Effector memory CD8-positive, alpha-beta T cell (primary cell): ENCODE measurements around the gene NUTF2.
"Not testable (repeated sequence)": the region's sequence is repeated elsewhere in the genome, so short reads cannot be mapped to it uniquely, and the experiment has no call there.

Experiments
- ATAC-seq: fragments of 150-1000 bp; cut with Tn5 transposase; replicated peaks from 2 replicates; pipeline ENCODE4 v1.10.0; 2021; ENCODE audit warnings: mild to moderate bottlenecking, moderate library complexity
- DNase-seq, 3 experiments: peaks; one replicate each; pipeline ENCODE4 v3.0.0; 2021
- H3K27ac Mint-ChIP-seq, 2 donors: one replicate each; pipeline ENCODE4 v1.8.0; 2022; ENCODE audit warnings: mild to moderate bottlenecking in 2 of 2, mixed read lengths in 2 of 2, moderate library complexity in 2 of 2
- H3K27me3 Mint-ChIP-seq, 2 donors: one replicate each; pipeline ENCODE4 v1.8.0; 2022; ENCODE audit warnings: mixed read lengths in 2 of 2
- H3K36me3 Mint-ChIP-seq: one replicate; pipeline ENCODE4 v1.8.0; 2022; ENCODE audit warnings: mild to moderate bottlenecking, moderate library complexity, mixed read lengths; ENCODE audit not compliant: insufficient read depth
- H3K4me1 Mint-ChIP-seq, 2 donors: one replicate each; pipeline ENCODE4 v1.8.0; 2022; ENCODE audit warnings: low read depth in 2 of 2, mixed read lengths in 2 of 2
- H3K4me3 Mint-ChIP-seq, 2 donors: one replicate each; pipeline ENCODE4 v1.8.0; 2022; ENCODE audit warnings: mild to moderate bottlenecking in 2 of 2, mixed read lengths in 2 of 2, moderate library complexity in 2 of 2
- H3K9me3 Mint-ChIP-seq, 2 donors: one replicate each; pipeline ENCODE4 v1.8.0; 2022; ENCODE audit warnings: mixed read lengths in 2 of 2

Gene NUTF2

DNA sequence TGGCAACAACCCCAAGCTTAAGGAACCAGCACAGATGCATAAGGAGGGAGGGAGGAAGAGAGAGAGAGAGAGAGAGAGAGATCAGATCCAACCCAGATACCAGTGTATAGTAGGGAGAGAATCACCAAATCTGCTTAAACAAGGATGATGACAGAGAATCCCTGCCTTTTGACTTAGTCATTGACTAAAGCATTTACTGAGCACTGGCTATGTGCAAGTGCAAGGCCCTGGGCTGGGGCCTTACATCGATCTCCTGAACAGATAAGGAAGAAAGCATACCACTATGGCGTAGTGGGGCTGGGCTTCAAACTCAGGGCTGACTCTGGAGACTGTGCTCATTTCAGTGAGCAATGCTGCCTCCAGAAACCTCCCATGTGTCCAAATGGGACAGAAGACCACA, 24.2 kb upstream of the NUTF2 start:
- no peaks in the 10 kb centered on the region for H3K27me3 Mint-ChIP-seq
- ATAC-seq (no peak), DNase-seq (no peak)
- no peak overlapping the region for H3K4me3 Mint-ChIP-seq
- no peaks in the 10 kb centered on the region for H3K9me3 Mint-ChIP-seq
- H3K4me1 Mint-ChIP-seq: no peaks in the 10 kb centered on the region
- H3K36me3 Mint-ChIP-seq: no peaks in the 10 kb centered on the region
- H3K27ac Mint-ChIP-seq: no peak overlapping the region

DNA sequence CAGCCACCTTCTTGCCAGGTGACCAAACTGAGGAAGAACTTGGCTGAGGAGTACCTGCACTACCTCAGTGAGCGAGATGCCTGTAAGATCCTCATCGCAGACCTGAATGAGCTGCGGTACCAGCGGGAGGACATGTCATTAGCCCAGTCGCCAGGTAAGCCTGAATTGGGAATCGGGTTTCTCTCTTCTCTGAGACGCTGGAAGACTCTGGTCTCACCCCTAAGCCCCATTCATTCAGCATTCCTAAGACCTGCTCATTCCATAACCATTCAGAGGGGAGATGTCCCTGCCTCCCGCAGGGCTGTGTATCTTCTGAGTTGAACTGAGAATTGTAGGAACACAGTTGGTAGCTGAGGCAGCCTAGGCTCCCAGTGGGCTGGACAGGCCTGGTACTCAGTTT, 21.6 kb upstream of the NUTF2 start:
- no peak for DNase-seq
- Mint-ChIP-seq H3K36me3 (peaks cover 4% of the 10 kb centered on the region), H3K9me3 (no peaks in the 10 kb centered on the region), H3K27ac (peak overlapping the region in 1 of 2 donors; percentile 52), H3K27me3 (no peaks in the 10 kb centered on the region), H3K4me3 (no peak overlapping the region), H3K4me1 (peaks cover 0 to 2% of the 10 kb centered on the region in 2 donors)
- ATAC-seq: no peak

DNA sequence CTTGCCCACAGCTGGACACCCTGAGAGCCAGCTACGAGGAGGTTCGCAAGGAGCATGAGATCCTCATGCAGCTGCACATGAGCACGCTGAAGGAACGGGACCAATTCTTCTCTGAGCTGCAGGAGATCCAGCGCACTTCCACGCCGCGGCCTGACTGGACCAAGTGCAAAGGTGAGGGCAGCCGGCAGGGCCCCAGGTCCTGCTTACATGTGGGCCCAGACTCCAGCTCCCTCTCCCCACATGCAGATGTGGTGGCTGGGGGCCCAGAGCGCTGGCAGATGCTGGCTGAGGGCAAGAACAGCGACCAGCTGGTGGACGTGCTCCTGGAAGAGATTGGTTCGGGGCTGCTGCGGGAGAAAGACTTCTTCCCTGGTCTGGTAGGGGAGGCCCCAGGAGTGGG, 20.8 kb upstream of the NUTF2 start:
- no peak for DNase-seq
- Mint-ChIP-seq H3K27me3 (no peaks in the 10 kb centered on the region), H3K9me3 (no peaks in the 10 kb centered on the region), H3K4me1 (peaks cover 0 to 2% of the 10 kb centered on the region in 2 donors), H3K4me3 (no peak overlapping the region), H3K36me3 (peaks cover 4% of the 10 kb centered on the region), H3K27ac (no peak overlapping the region)
- ATAC-seq: no peak

- peak overlapping the region; percentile 15 to 49 for H3K27ac Mint-ChIP-seq
- ATAC-seq (no peak), DNase-seq (no peak)
- peaks cover 8% of the 10 kb centered on the region for H3K36me3 Mint-ChIP-seq
- H3K4me1 Mint-ChIP-seq: peaks cover 9 to 13% of the 10 kb centered on the region in 2 donors
- H3K27me3 Mint-ChIP-seq: no peaks in the 10 kb centered on the region
- no peak overlapping the region for H3K4me3 Mint-ChIP-seq
- no peaks in the 10 kb centered on the region for H3K9me3 Mint-ChIP-seq
Measured at GRCh38 chr16:67828651-67829050, 18.1 kb upstream of the NUTF2 start.

- Mint-ChIP-seq H3K9me3 (no peaks in the 10 kb centered on the region), H3K36me3 (peaks cover 15% of the 10 kb centered on the region), H3K27ac (peak overlapping the region; percentile 91), H3K27me3 (no peaks in the 10 kb centered on the region), H3K4me1 (peaks cover 9 to 17% of the 10 kb centered on the region in 2 donors), H3K4me3 (peak overlapping the region; percentile 91 to 93)
- DNase-seq (no peak), ATAC-seq (no peak)
Measured at GRCh38 chr16:67833030-67833414, 13.7 kb upstream of the NUTF2 start.

- peak; percentile 94 to 96 (median 95) for DNase-seq
- Mint-ChIP-seq H3K4me1 (peaks cover 9 to 17% of the 10 kb centered on the region in 2 donors), H3K27ac (peak overlapping the region; percentile 91), H3K4me3 (peak overlapping the region; percentile 91 to 93), H3K9me3 (no peaks in the 10 kb centered on the region), H3K27me3 (no peaks in the 10 kb centered on the region), H3K36me3 (peaks cover 15% of the 10 kb centered on the region)
- ATAC-seq: peak; percentile 99
Measured at GRCh38 chr16:67833415-67834241, 13.1 kb upstream of the NUTF2 start.

DNA sequence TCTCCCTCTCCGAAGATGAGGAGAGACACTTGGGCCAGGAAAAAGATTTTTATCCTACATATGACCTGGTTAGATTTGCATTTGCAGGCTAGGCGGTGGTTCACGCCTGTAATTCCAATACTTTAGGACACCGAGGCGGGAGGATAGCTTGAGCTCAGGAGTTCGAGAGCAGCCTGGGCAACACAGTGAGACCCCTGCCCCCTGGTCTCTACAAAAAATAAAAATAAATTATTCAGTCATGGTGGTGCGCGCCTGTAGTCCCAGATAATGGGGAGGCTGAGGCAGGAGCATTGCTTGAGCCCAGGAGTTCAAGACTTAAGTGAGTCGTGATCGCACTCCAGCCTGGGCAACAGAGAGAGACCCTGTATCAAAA, 12.5 kb upstream of the NUTF2 start:
- Mint-ChIP-seq H3K4me3 (peak overlapping the region; percentile 91 to 93), H3K9me3 (no peaks in the 10 kb centered on the region), H3K4me1 (peaks cover 9 to 17% of the 10 kb centered on the region in 2 donors), H3K27me3 (no peaks in the 10 kb centered on the region), H3K36me3 (peaks cover 15% of the 10 kb centered on the region), H3K27ac (peak overlapping the region in 1 of 2 donors; percentile 91)
- DNase-seq (no peak), ATAC-seq (no peak)

- Mint-ChIP-seq H3K36me3 (peaks cover 16% of the 10 kb centered on the region), H3K4me1 (peaks cover 16 to 19% of the 10 kb centered on the region in 2 donors)
- ATAC-seq, H3K4me3 Mint-ChIP-seq, H3K27ac Mint-ChIP-seq, H3K27me3 Mint-ChIP-seq, H3K9me3 Mint-ChIP-seq, DNase-seq: not testable (repeated sequence)
Measured at GRCh38 chr16:67837190-67837589, 9.5 kb upstream of the NUTF2 start.

- Mint-ChIP-seq H3K4me1 (peaks cover 13 to 19% of the 10 kb centered on the region in 2 donors), H3K27ac (no peak overlapping the region), H3K36me3 (peaks cover 20% of the 10 kb centered on the region), H3K9me3 (no peaks in the 10 kb centered on the region), H3K27me3 (no peaks in the 10 kb centered on the region), H3K4me3 (no peak overlapping the region)
- ATAC-seq (no peak), DNase-seq (no peak)
Measured at GRCh38 chr16:67837811-67838210, 8.9 kb upstream of the NUTF2 start.

DNA sequence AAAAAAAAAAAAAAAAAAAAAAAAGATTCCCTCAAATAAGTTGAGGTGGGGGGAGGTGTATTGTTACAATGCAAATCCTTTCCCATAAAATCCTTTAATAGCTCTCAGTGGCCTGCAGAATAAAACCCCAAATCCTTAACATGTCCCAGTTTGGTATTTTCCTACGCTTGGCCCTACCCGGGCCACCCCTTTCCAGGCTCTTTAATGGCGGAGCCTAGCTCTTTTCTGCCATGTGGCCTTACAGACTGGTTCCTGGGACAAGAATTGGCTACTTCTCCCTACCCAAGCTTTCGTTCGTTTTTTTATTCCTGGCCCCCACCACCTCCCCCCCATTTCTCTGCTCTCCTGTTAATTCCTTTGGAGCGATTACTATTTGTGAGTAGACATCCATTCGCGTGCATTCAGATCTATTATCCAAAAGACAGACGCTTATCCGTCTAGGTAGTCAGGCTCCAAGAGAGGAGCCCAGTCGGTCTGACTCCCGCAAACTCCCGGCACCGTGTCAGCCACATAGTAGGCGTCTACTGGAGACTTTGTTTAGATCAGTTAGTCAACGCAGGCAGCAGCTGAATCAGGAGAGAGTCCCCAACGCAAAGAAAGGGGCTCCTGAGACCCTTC, 5.4 kb upstream of the NUTF2 start:
- Mint-ChIP-seq H3K4me3 (peak overlapping the region; percentile 92 to 96), H3K36me3 (peaks cover 27% of the 10 kb centered on the region), H3K27me3 (no peaks in the 10 kb centered on the region), H3K9me3 (no peaks in the 10 kb centered on the region), H3K4me1 (peaks cover 34 to 36% of the 10 kb centered on the region in 2 donors), H3K27ac (peak overlapping the region; percentile 93 to 95)
- ATAC-seq (no peak), DNase-seq (no peak)

GRCh38 chr16:67841816-67842508, 4.8 kb upstream of the NUTF2 start, which contains the start of gene THAP11:
TSS of gene THAP11 (plus strand) at chr16:67842320. CDS start at chr16:67842555, 235 bp downstream.
- H3K4me1 Mint-ChIP-seq: peaks cover 34 to 36% of the 10 kb centered on the region in 2 donors
- peak; percentile 95 to 98 (median 95) for DNase-seq
- peak within 1 kb of the TSS; percentile 92 to 96 for H3K4me3 Mint-ChIP-seq
- H3K9me3 Mint-ChIP-seq: no peaks in the 10 kb centered on the region
- no peaks in the 10 kb centered on the region for H3K27me3 Mint-ChIP-seq
- H3K36me3 Mint-ChIP-seq: peaks cover 29% of the 10 kb centered on the region
- H3K27ac Mint-ChIP-seq: peak within 1 kb of the TSS; percentile 93 to 95
- ATAC-seq: peak; percentile 55

DNA sequence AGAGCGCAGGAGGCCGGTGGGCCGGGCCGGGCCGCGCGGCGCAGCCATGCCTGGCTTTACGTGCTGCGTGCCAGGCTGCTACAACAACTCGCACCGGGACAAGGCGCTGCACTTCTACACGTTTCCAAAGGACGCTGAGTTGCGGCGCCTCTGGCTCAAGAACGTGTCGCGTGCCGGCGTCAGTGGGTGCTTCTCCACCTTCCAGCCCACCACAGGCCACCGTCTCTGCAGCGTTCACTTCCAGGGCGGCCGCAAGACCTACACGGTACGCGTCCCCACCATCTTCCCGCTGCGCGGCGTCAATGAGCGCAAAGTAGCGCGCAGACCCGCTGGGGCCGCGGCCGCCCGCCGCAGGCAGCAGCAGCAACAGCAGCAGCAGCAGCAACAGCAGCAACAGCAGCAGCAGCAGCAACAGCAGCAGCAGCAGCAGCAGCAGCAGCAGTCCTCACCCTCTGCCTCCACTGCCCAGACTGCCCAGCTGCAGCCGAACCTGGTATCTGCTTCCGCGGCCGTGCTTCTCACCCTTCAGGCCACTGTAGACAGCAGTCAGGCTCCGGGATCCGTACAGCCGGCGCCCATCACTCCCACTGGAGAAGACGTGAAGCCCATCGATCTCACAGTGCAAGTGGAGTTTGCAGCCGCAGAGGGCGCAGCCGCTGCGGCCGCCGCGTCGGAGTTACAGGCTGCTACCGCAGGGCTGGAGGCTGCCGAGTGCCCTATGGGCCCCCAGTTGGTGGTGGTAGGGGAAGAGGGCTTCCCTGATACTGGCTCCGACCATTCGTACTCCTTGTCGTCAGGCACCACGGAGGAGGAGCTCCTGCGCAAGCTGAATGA, 4.0 kb upstream of the NUTF2 start:
- ATAC-seq (peak; percentile 31), DNase-seq (peak; percentile 59 to 64 (median 63))
- Mint-ChIP-seq H3K36me3 (peaks cover 27% of the 10 kb centered on the region), H3K4me1 (peaks cover 37 to 39% of the 10 kb centered on the region in 2 donors), H3K27me3 (no peaks in the 10 kb centered on the region), H3K27ac (peak overlapping the region; percentile 93 to 95), H3K9me3 (no peaks in the 10 kb centered on the region), H3K4me3 (peak overlapping the region; percentile 92 to 96)

GRCh38 chr16:67843343-67843765, 3.4 kb upstream of the NUTF2 start:
- Mint-ChIP-seq H3K36me3 (peaks cover 27% of the 10 kb centered on the region), H3K4me1 (peaks cover 38 to 39% of the 10 kb centered on the region in 2 donors), H3K27me3 (no peaks in the 10 kb centered on the region), H3K4me3 (peak overlapping the region; percentile 92 to 96), H3K9me3 (no peaks in the 10 kb centered on the region), H3K27ac (peak overlapping the region; percentile 93 to 95)
- DNase-seq (no peak), ATAC-seq (no peak)
